HPDE6-E6E7 (cell line): ENCODE measurements around the gene KLHL3.
"Not testable (repeated sequence)": the region's sequence is repeated elsewhere in the genome, so short reads cannot be mapped to it uniquely, and the experiment has no call there.

Source experiments
- DNase-seq: peaks from one replicate; pipeline ENCODE4 v3.0.0; 2011; ENCODE audit warnings: missing footprints; ENCODE audit errors: extremely low spot score

KLHL3 gene

GRCh38 chr5:137735555-137736284 lies at the start of gene KLHL3:
TSS of gene KLHL3 (minus strand) at chr5:137736089. CDS start at chr5:137735646, 443 bp downstream.
- no peak for DNase-seq

GRCh38 chr5:137782984-137783536 lies 47.2 kb upstream of the KLHL3 start:
- DNase-seq = no peak

- no peak for DNase-seq
Observed at GRCh38 chr5:137782055-137782454, 46.2 kb upstream of the KLHL3 start.

- DNase-seq = peak; percentile 25
Observed at GRCh38 chr5:137778772-137779564, 43.1 kb upstream of the KLHL3 start.

GRCh38 chr5:137767937-137768336 lies 32.0 kb upstream of the KLHL3 start:
- not testable (repeated sequence) for DNase-seq

GRCh38 chr5:137761566-137761965 lies 25.7 kb upstream of the KLHL3 start:
- no peak for DNase-seq

GRCh38 chr5:137760719-137761516 lies 25.0 kb upstream of the KLHL3 start:
- no peak for DNase-seq

GRCh38 chr5:137760294-137760693 lies 24.4 kb upstream of the KLHL3 start:
- no peak for DNase-seq

GRCh38 chr5:137758715-137759306 lies 22.9 kb upstream of the KLHL3 start:
- no peak for DNase-seq

GRCh38 chr5:137758121-137758520 lies 22.2 kb upstream of the KLHL3 start:
- no peak for DNase-seq

- DNase-seq = no peak
Observed at GRCh38 chr5:137757634-137758033, 21.7 kb upstream of the KLHL3 start.

- no peak for DNase-seq
Observed at GRCh38 chr5:137754961-137755762, 19.3 kb upstream of the KLHL3 start.

GRCh38 chr5:137754188-137754960 lies 18.5 kb upstream of the KLHL3 start, which contains the start of gene HNRNPA0:
TSS of gene HNRNPA0 (minus strand) at chr5:137754363. CDS start at chr5:137754066, 297 bp downstream.
- DNase-seq = peak; percentile 96

- DNase-seq = no peak
Observed at GRCh38 chr5:137753691-137754187, 17.9 kb upstream of the KLHL3 start.

GRCh38 chr5:137752905-137753690 lies 17.2 kb upstream of the KLHL3 start:
- DNase-seq = no peak

- DNase-seq = no peak
Observed at GRCh38 chr5:137751869-137752491, 16.1 kb upstream of the KLHL3 start.

- no peak for DNase-seq
Observed at GRCh38 chr5:137750436-137750835, 14.5 kb upstream of the KLHL3 start.

- no peak for DNase-seq
Observed at GRCh38 chr5:137747848-137748247, 12.0 kb upstream of the KLHL3 start.
